GM18505 (cell line): ENCODE results near the gene PRAMEF20.
"Not testable (repeated sequence)": the region's sequence is repeated elsewhere in the genome, so short reads cannot be mapped to it uniquely, and the experiment has no call there.

Experiments
- ATAC-seq: cut with Tn5 transposase; IDR thresholded peaks from one replicate; pipeline ENCODE4 v1.9.1; 2021; ENCODE audit not compliant: unreplicated experiment
- POLR2A ChIP-seq: IDR thresholded peaks from 4 replicates; pipeline ENCODE4 v1.6.1; 2011; ENCODE audit warnings: borderline replicate concordance; ENCODE audit not compliant: insufficient read depth, insufficient read length; ENCODE audit errors: extremely low read depth

PRAMEF20 gene

DNA sequence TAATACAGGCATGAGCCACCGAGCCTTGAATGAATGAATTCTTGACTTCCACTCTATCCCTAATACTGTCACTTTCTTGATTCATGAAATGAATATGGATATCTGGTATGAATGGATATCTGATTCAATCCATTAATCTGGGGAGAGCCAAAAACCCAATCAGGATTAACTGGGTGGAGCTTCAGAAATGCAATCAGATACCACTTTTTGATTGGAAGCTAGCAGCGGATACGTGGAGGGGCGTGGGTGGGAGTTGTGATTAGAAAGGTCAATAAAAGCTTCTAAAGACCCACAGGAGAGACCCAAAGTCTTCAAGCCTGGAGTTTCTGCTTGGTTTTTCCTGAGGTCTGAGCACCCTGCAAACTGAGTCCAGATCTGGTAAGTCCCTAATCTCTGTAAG lies at the start of gene PRAMEF20:
Gene PRAMEF20 (plus strand): TSS at position 301 of the 400 bp plus-strand sequence. CDS start 5,905 bp downstream, outside the sequence.
- not testable (repeated sequence) for ATAC-seq

DNA sequence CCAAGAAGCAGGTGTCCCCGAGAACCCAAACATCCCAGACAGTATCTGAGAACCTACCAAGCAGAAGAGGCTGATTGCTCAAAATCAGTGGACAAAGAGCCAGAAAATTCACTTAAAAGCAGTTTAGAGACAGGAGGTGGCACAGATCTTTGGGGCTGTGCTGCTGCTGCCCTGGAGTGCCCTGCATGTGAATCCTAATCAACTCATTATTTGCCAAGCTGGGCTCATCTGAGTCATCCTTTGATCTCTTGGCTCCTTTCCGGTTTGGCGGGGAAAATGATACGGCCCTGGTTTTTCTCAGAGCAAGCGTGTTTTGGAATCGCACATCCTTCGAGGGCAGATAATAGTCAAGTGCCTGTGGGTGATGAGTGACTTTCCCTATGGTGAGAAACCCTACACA lies 47.9 kb upstream of the PRAMEF20 start:
- not testable (repeated sequence) for ATAC-seq

DNA sequence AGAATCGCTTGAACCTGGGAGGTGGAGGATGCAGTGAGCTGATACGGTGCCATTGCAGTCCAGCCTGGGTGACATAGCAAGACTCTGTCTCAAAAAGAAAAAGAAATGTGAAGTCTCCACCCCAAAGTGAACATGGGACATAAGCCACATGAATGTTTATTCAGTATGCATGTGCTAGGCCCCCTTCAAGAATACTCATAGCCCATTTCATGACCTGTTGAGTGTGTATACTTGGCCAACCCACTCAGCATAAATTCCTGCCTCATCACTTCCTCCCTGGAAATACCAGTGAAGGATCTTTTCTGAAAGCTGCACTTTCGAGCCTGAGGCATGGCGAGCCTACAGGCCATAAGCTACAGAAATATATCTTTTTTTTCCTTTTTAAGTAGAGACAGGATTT lies 45.3 kb upstream of the PRAMEF20 start:
- not testable (repeated sequence) for ATAC-seq

DNA sequence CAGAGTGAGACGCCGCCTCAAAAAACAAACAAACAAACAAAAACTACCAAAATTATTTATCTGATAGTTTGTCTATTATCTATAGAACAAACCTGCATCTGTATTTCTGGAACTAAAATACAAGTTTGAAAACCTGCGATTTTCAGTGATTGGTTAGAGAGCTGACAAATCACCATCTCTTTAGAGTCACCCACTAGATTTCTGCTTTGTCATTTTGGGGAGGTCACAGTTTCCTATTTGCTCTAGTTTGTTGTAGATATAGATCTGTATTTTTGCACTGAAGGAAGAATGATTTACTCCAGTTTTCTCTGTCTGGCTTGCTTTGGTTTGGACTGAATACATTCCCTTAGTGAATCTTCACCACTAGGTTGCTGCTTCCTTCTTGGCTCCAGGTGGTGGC lies 43.7 kb upstream of the PRAMEF20 start:
- not testable (repeated sequence) for ATAC-seq

DNA sequence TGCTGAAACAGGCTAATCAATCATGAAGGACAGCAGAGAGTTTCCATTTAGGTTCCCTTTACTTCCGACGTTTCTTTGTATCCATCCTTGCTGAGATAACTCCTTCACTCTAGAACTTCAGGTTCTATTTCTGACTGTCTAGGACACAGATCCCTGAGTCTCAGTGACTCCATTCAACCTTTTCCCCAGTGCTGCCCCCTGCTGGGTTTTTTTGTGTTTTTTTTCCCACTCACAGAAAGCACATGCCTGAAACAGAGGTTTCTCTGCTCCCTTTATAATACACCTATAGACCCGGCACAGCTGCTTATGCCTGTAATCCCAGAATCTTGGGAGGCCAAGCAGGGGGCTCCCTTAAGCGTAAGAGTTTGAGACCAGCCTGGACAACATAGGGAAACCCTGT lies 41.7 kb upstream of the PRAMEF20 start:
- not testable (repeated sequence) for ATAC-seq

DNA sequence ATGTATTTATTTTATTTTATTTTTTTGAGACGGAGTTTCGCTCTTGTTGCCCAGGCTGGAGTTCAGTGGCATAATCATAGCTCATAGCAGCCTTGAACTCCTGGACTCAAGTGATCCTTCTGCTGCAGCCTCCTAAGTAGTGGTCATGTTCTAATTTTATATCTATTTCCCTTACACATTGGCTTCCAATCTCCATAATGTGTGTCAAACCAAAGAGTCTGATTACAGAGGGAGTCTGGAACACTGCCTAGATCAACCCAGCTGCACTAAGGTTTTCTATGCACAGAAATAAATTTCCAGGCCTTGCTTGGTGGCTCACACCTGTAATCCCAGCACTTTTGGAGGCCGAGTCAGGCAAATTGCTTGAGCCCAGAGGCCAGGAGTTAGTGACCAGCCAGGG lies 31.3 kb upstream of the PRAMEF20 start:
- not testable (repeated sequence) for ATAC-seq

DNA sequence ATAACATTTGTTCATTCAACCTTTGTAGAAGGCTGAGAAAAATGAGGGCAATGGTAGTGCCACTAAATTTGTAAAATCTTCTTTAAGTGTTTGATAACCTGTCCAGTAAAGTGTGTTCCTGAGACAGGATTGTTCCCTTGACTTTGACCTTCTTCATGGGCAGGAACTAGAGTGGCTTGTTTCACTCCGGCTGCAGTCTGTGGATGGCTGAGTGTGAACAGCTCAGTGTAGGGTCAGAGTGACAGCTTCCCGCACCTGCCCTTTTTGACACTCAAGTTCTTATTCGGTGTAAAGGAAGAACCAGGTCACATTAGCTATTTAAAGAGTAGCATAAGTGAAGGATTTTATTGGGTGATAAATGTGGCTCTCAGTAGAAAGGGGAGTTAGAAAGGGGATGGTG lies 29.9 kb upstream of the PRAMEF20 start:
- ATAC-seq = not testable (repeated sequence)

DNA sequence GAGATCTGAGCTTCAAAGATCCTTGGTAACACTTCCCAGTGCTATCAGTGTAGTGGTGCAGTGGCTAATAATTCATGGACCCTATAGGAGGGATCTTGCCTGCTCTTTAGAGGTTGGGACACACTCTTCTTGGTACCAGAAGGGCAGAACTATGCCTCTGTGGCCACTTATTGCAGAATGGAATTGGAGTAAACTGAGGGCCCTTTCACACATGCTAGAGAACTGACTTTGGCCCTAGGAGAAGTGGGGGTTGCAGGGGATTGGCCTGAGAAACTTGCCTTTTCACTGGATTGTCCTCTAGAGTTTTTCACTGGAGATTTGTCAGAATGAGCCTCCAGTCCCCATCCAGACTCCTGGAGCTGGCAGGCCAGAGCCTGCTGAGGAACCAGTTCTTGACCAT lies 20.9 kb upstream of the PRAMEF20 start, which contains the start of gene PRAMEF17:
Gene PRAMEF17 (plus strand): TSS at position 301 of the 400 bp plus-strand sequence. CDS start 26 bp downstream, at position 327.
- ATAC-seq = not testable (repeated sequence)

DNA sequence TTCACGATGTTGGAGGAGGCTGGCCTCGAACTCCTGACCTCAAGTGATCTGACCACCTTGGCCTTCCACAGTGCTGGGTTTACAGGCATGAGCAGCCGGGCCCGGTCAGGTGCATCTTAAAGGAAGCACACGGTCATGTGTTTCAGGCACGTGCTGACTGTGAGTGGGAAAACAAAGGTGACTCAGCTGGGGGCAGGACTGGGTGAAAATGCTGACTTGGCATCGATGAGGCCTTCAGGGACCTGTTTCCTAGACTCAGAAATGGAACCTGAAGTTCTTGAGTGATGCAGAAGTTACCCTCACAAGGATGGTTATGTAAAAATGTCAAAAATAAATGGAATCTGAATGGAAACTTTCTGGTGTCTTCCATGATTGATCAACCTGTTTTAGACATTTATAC lies 17.2 kb upstream of the PRAMEF20 start:
- ATAC-seq = not testable (repeated sequence)

DNA sequence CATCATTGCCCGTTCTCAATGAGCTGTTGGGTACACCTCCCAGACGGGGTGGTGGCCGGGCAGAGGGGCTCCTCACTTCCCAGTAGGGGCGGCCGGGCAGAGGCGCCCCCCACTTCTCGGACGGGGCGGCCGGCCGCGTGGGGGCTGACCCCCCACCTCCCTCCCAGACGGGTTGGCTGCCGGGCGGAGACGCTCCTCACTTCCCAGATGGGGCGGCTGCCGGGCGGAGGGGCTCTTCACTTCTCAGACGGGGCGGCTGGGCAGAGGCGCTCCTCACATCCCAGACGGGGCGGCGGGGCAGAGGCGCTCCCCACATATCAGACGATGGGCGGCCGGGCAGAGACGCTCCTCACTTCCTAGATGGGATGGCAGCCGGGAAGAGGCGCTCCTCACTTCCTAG lies 15.5 kb upstream of the PRAMEF20 start:
- not testable (repeated sequence) for ATAC-seq

DNA sequence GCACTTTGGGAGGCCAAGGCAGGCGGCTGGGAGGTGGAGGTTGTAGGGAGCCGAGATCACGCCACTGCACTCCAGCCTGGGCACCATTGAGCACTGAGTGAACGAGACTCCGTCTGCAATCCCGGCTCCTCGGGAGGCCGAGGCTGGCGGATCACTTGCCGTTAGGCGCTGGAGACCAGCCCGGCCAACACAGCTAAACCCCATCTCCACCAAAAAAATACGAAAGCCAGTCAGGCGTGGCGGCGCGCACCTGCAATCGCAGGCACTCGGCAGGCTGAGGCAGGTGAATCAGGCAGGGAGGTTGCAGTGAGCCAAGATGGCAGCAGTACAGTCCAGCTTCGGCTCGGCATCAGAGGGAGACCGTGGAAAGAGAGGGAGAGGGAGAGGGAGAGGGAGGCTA lies 14.9 kb upstream of the PRAMEF20 start:
- ATAC-seq = not testable (repeated sequence)

DNA sequence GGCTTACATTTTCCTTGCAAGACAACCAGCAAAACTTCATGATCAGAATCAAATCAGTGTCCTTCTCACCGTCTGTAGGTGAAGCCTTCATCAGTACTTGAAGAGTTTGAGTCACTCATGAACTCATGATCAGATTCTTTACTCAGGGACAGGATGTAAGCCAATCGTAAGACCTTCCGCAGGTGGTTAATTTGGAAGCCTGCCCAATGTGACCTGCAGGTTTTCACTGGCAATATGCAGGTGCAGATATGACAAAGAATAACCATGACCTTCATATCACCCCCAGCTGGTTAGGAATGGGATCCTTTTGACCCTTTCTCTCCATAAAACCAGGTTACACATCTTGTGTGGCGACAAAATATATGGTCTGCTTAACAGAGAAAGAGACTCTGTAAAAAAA lies 2.4 kb upstream of the PRAMEF20 start:
- no peak for ATAC-seq
- TF ChIP-seq POLR2A = no peak

DNA sequence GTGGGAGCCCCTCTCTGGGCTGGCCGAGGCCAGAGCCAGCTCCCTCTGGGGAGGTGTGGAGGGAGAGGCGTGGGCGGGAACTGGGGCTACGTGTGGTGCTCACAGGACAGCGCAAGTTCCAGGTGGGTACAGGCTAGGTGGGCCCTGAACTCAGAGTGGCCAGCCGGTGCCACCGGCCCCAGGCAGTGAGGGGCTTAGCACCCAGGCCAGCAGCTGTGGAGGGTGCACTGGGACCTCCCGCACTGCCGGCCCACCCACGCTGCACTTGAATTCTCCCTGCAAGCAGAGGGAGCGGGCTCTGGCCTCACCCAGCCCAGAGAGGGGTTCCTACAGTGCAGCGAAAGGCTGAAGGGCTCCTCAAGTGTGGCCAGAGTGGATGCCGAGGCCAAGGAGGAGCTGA lies 20.2 kb downstream of the PRAMEF20 start:
- ATAC-seq = no peak
- no peak for TF ChIP-seq POLR2A

DNA sequence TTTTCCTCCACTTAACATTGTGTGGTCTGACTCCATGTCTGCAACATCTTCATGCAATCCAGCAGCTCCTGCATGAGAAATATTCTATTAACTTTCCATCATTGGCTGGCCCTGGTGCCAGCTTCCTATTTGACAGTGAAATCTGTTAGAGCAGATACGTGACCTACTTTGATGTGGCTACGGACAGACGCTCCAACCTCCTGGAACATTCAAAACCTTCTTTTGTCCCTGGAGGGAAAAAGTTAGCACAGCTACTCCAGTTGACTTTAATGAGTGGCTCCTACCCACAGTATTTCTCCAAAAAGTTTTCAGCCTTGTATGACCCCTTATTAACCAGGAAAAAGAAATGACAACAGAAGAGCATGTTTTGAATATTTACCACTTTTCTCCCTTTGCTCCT lies 22.0 kb downstream of the PRAMEF20 start:
- no peak for ATAC-seq
- no peak for TF ChIP-seq POLR2A

DNA sequence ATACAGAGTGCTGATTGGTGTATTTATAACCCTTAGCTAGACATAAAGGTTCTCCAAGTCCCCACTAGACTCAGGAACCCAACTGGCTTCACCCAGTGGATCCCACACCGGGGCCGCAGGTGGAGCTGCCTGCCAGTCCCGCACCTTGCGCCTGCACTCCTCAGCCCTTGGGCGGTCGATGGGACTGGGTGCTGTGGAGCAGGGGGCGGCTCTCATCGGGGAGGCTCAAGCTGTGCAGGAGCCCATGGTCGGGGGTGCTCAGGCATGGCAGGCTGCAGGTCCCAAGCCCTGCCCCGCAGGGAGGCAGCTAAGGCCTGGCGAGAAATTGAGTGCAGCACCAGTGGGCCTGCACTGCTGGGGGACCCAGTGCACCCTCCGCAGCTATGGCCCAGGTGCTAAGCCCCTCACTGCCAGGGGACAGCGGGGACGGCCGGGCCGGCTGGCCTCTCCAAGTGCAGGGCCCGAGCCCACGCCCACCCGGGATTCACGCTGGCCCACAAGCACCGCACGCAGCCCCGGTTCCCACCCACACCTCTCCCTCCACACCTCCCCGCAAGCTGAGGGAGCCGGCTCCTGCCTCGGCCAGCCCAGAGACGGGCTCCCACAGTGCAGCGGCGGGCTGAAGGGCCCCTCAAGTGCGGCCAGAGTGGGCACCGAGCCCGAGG lies 23.6 kb downstream of the PRAMEF20 start:
- not testable (repeated sequence) for ATAC-seq

DNA sequence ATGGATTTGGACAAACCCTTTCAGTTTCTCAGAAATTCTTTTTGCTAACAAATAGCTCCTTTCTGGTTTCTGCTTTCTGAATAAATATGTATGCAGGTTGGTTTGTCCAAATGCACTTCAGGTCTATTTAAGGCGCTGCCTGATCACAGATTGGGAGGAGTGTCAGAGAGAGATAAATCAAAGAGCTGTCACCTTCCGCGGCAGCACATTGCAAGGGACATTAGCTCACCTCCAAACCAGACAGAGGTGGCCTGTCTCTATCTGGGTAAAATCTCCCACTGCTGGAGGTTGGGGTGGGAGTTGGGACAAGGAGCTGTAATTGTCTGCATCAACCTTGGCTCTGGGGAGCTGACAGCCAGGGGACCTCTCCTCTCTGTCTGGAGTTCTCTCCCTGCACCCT lies 25.2 kb downstream of the PRAMEF20 start:
- ATAC-seq = no peak
- no peak for TF ChIP-seq POLR2A

DNA sequence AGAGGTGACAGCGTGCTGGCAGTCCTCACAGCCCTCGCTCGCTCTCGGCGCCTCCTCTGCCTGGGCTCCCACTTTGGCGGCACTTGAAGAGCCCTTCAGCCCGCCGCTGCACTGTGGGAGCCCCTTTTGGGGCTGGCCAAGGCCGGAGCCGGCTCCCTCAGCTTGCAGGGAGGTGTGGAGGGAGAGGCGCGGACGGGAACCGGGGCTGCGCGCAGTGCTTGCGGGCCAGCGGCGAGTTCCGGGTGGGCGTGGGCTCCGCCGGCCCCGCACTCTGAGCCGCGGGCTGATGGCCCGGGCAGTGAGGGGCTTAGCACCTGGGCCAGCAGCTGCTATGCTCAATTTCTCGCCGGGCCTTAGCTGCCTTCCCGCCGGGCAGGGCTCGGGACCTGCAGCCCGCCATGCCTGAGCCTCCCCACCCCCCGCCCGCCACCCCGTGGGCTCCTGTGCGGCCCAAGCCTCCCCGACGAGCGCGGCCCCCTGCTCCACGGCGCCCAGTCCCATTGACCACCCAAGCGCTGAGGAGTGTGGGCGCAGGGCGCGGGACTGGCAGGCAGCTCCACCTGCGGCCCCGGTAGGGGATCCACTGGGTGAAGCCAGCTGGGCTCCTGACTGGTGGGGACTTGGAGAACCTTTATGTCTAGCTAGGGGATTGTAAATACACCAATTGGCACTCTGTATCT lies 29.0 kb downstream of the PRAMEF20 start:
- ATAC-seq = not testable (repeated sequence)
